RWPE1 (cell line): ENCODE results near the gene CSMD2.

Experiments used
- CTCF ChIA-PET: fragments of 350-600 bp; sonication (Branson Sonifier 250); formaldehyde crosslinking; extraction: SDS; loops from one replicate; lab custom pipeline; 2021; lab: Yijun Ruan, JAX
- POLR2A ChIA-PET: fragments of 400-600 bp; formaldehyde crosslinking; extraction: SDS; loops from one replicate; lab custom pipeline; 2020; ENCODE audit warnings: antibody characterized with exemption; ENCODE audit not compliant: low non-redundant PET; lab: Yijun Ruan, JAX
- DNase-seq: peaks from one replicate; pipeline ENCODE4 v3.0.0; 2012; ENCODE audit warnings: low spot score
- H3K27ac ChIP-seq: fragments of 450-650 bp; 2 replicates; pipeline ENCODE4 v1.5.1; 2017
- CTCF ChIP-seq: fragments of 450-650 bp; conservative IDR thresholded peaks from 2 replicates; pipeline ENCODE4 v1.5.1; 2017; ENCODE audit warnings: low read depth, mild to moderate bottlenecking

The CSMD2 gene

GRCh38 chr1:33469691-33470090 lies 695.3 kb downstream of the CSMD2 start:
- DNase-seq: no peak
- ChIA-PET CTCF (interaction anchor here (0.6 to 3.5 kb wide), 4 partner anchors 109 to 383 kb away, joined by 3 to 15 read pairs (median 4); no protein-coding TSS in a partner anchor), POLR2A (no interaction called here)
- no peak for TF ChIP-seq CTCF
- H3K27ac ChIP-seq: no peak overlapping the region

- H3K27ac ChIP-seq: no peak overlapping the region
- no peak for DNase-seq
- CTCF ChIA-PET: interaction anchor here (0.6 to 0.9 kb wide), 2 partner anchors 174 to 382 kb away, joined by 3 to 4 read pairs; no protein-coding TSS in a partner anchor
- TF ChIP-seq CTCF: no peak
- POLR2A ChIA-PET: no interaction called here
These were observed 696.1 kb downstream of the CSMD2 start for GRCh38 chr1:33468967-33469366.

GRCh38 chr1:33468531-33468930 lies 696.5 kb downstream of the CSMD2 start:
- ChIA-PET CTCF (interaction anchor here (0.6 to 1.0 kb wide), 3 partner anchors 10 to 553 kb away, joined by 3 to 4 read pairs (median 3); no protein-coding TSS in a partner anchor), POLR2A (no interaction called here)
- no peak overlapping the region for H3K27ac ChIP-seq

GRCh38 chr1:33468011-33468410 lies 697.0 kb downstream of the CSMD2 start:
- no peak overlapping the region for H3K27ac ChIP-seq
- no peak for DNase-seq
- no peak for TF ChIP-seq CTCF
- ChIA-PET POLR2A (no interaction called here), CTCF (interaction anchor here (0.6 to 1.0 kb wide), 2 partner anchors 10 to 552 kb away, joined by 3 read pairs; no protein-coding TSS in a partner anchor)

More at GRCh38 chr1:33468531-33468930, 696.5 kb downstream of the CSMD2 start:
- TF ChIP-seq CTCF: no peak
- no peak for DNase-seq

- ChIA-PET CTCF (no interaction called here), POLR2A (no interaction called here)
- no peak for DNase-seq
- no peak for TF ChIP-seq CTCF
- H3K27ac ChIP-seq: no peak overlapping the region
These were observed 698.9 kb downstream of the CSMD2 start for GRCh38 chr1:33466159-33466558.

- H3K27ac ChIP-seq: no peak overlapping the region
- ChIA-PET POLR2A (no interaction called here), CTCF (no interaction called here)
- TF ChIP-seq CTCF: no peak
- DNase-seq: no peak
These were observed 699.7 kb downstream of the CSMD2 start for GRCh38 chr1:33465316-33465715.
